H1 (cell line): ENCODE data around the gene CD52. TPM values are rescaled to one million over a fixed set of nuclear protein-coding genes. Genes with fewer than 3 reads are reported as not detected.
A peak's percentile ranks its signal among the peaks of the same experiment; 100 is the strongest.

ENCODE experiments used
- BACH1 ChIP-seq: IDR thresholded peaks from 2 replicates; pipeline ENCODE4 v1.6.1; 2012; ENCODE audit warnings: low read length, improper control_type of control experiment
- BCL11A ChIP-seq, 2 experiments: IDR thresholded peaks; one replicate each; pipeline ENCODE4 v1.6.1; 2011; ENCODE audit warnings: low read depth in 2 of 2, low read length in 2 of 2, mild to moderate bottlenecking in 2 of 2
- BRCA1 ChIP-seq: IDR thresholded peaks from 2 replicates; pipeline ENCODE4 v1.6.1; 2012; ENCODE audit warnings: low read depth, low read length, improper control_type of control experiment
- CREB1 ChIP-seq: IDR thresholded peaks from 2 replicates; pipeline ENCODE4 v1.6.1; 2012; ENCODE audit warnings: inconsistent platforms
- EP300 ChIP-seq, 2 experiments: IDR thresholded peaks; 1 replicate in 1 of 2; 2 replicates in 1 of 2; pipeline ENCODE4 v1.6.1; 2011 to 2012; ENCODE audit warnings: low read depth in 2 of 2, low read length in 2 of 2, mild to moderate bottlenecking in 2 of 2, borderline replicate concordance in 1 of 2, inconsistent platforms in 1 of 2, moderate library complexity in 1 of 2
- EZH2 ChIP-seq: fragments of 200-600 bp; sonication (generic); IDR thresholded peaks from 2 replicates; pipeline ENCODE4 v1.7.1; 2012; ENCODE audit warnings: low read depth, mild to moderate bottlenecking, moderate library complexity, low read length, inconsistent platforms; ENCODE audit not compliant: severe bottlenecking
- GABPA ChIP-seq: IDR thresholded peaks from 2 replicates; pipeline ENCODE4 v1.6.1; 2011; ENCODE audit warnings: mild to moderate bottlenecking, low read length, moderate library complexity, borderline replicate concordance; ENCODE audit not compliant: insufficient read depth
- GTF2F1 ChIP-seq: IDR thresholded peaks from 2 replicates; pipeline ENCODE4 v1.6.1; 2012; ENCODE audit warnings: low read depth, low read length, improper control_type of control experiment, borderline replicate concordance
- KDM1A ChIP-seq: fragments of 200-600, 300-600 bp; sonication (generic); IDR thresholded peaks from 2 replicates; pipeline ENCODE4 v1.7.1; 2016; ENCODE audit warnings: mild to moderate bottlenecking, low read length, borderline replicate concordance
- KDM4A ChIP-seq: IDR thresholded peaks from one replicate; pipeline ENCODE4 v1.7.1; 2012; ENCODE audit warnings: low read depth, mild to moderate bottlenecking, moderate library complexity, low read length, inconsistent platforms; ENCODE audit not compliant: severe bottlenecking
- MAFK ChIP-seq: IDR thresholded peaks from 2 replicates; pipeline ENCODE4 v1.6.1; 2012; ENCODE audit warnings: low read depth, mild to moderate bottlenecking, improper control_type of control experiment, low read length
- MAX ChIP-seq: IDR thresholded peaks from 2 replicates; pipeline ENCODE4 v1.6.1; 2012; ENCODE audit warnings: inconsistent platforms
- NRF1 ChIP-seq: IDR thresholded peaks from 2 replicates; pipeline ENCODE4 v1.6.1; 2011; ENCODE audit warnings: mild to moderate bottlenecking, low read depth, low read length, improper control_type of control experiment
- PHF8 ChIP-seq: fragments of 200-600 bp; sonication (generic); conservative IDR thresholded peaks from 2 replicates; pipeline ENCODE4 v1.7.1; 2012; ENCODE audit warnings: low read depth, mild to moderate bottlenecking, inconsistent platforms, low read length, moderate library complexity
- POLR2A ChIP-seq, 2 experiments: IDR thresholded peaks; 1 replicate in 1 of 2; 2 replicates in 1 of 2; pipeline ENCODE4 v1.6.1; 2011; ENCODE audit warnings: low read depth in 2 of 2, low read length in 2 of 2, mild to moderate bottlenecking in 2 of 2; ENCODE audit errors: control extremely low read depth in 1 of 2
- RNF2 ChIP-seq: fragments of 200-900, 300-1000 bp; sonication (generic); IDR thresholded peaks from 2 replicates; pipeline ENCODE4 v1.7.1; 2016; ENCODE audit warnings: borderline replicate concordance, low read depth, mild to moderate bottlenecking, antibody characterized with exemption, low read length; ENCODE audit not compliant: poor library complexity, severe bottlenecking; ENCODE audit errors: missing control alignments
- SIX5 ChIP-seq: IDR thresholded peaks from 2 replicates; pipeline ENCODE4 v1.6.1; 2011; ENCODE audit warnings: mild to moderate bottlenecking, low read depth, low read length
- SP2 ChIP-seq: IDR thresholded peaks from 2 replicates; pipeline ENCODE4 v1.6.1; 2012; ENCODE audit warnings: mild to moderate bottlenecking, low read length, inconsistent platforms
- SP4 ChIP-seq: IDR thresholded peaks from 2 replicates; pipeline ENCODE4 v1.6.1; 2012; ENCODE audit warnings: low read length, inconsistent platforms
- SRF ChIP-seq: IDR thresholded peaks from 2 replicates; pipeline ENCODE4 v1.6.1; 2011; ENCODE audit warnings: mild to moderate bottlenecking, low read depth, low read length, moderate library complexity
- polyA plus RNA-seq, 7 experiments: library from polyadenylated mRNA; depleted of rRNA in 3 of 7; stranded (reverse) in 5 of 7; unstranded in 2 of 7; fragments of >200 nt in 5 of 7; fragments of 200-250 nt in 2 of 7; gene quantifications; 1 replicate in 5 of 7; 2 replicates in 1 of 7; 4 replicates in 1 of 7; pipeline versions ENCODE4 v1.2.1 to v1.2.3, GENCODE V29; 2011 to 2013; ENCODE audit warnings: missing spikeins in 2 of 7, mixed read lengths in 2 of 7
- total RNA-seq: library from RNA; stranded (reverse); fragmentation: NEBNext Ultra II Directional; extraction: Animal tissue kit (Norgen Biotek cat#: 25700); gene quantifications from 2 replicates; pipeline ENCODE4 v1.2.1, GENCODE V29; 2021
- TF ChIP-seq, protein P1 (sequence below): IDR thresholded peaks from 2 replicates; pipeline ENCODE4 v1.6.1; 2011; ENCODE audit warnings: low read length, improper control_type of control experiment
- TF ChIP-seq, protein P2 (sequence below): IDR thresholded peaks from 2 replicates; pipeline ENCODE4 v1.6.1; 2012; ENCODE audit warnings: low read length, inconsistent platforms

Gene CD52
- total and polyA plus RNA-seq, 2 of the 8 experiments (the other 6 are each of a cell fraction or from before 2014, with no cell fraction given): 2.4 to 3.1 TPM

DNA sequence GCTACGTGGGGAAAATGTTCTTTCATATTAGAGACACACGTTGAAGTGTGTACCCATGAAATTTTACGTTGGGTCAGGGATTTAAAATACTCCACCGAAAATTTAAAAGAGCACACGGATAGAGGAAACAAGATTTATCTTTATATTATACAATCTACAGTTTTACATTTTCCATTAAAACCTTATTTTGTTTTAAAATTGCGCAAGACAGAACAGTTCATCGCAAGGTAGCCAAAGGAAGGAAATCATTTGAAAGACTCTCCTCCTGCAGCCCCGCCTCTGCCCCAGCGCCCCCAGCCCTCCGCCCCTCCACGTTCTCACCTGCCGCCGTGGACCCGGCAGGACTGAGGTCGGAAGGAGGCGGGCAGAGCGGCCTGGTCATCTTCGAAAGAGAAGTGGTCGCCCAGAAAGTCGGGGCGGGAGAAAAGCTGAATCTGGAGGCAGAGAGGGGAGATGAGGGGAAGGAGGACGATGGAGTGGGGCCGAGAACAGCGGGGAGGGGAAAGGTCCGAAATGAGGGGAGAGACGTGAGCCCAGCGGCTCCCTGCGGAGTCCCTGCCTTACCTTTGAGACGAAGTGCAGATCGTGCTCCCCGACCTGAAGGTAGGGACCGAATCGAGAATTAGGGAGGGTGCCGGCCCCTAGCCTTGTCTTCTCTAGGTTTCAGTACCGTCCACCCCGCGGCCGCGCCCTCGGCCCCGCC is 18.2 kb downstream of the CD52 start (continued):
- TF ChIP-seq KDM1A (no peak), SRF (no peak), EZH2 (no peak), POLR2A (IDR thresholded peaks at IDR 0.05; ENCODE audit: control extremely low read depth in 1 of 2, low read depth in 2 of 2, low read length in 2 of 2) (peak in 1 of 2 experiments; percentile 55; a peak in 1 of 3 replicates), BRCA1 (no peak), GTF2F1 (no peak), NRF1 (no peak), SP4 (no peak), MAFK (no peak), EP300 (IDR thresholded peaks at IDR 0.05; ENCODE audit: borderline replicate concordance in 1 of 2, low read depth in 2 of 2, low read length in 2 of 2) (no peak), GABPA (no peak), PHF8 (0 out of 2 replicates have a peak, but pooled peaks have one; percentile 50), KDM4A (no peak), SIX5 (no peak), SP2 (no peak), RNF2 (no peak), MAX (no peak), CREB1 (no peak), BACH1 (no peak), BCL11A (IDR thresholded peaks at IDR 0.05; ENCODE audit: low read depth in 2 of 2, low read length in 2 of 2) (no peak)
- TF ChIP-seq, protein P1, sequence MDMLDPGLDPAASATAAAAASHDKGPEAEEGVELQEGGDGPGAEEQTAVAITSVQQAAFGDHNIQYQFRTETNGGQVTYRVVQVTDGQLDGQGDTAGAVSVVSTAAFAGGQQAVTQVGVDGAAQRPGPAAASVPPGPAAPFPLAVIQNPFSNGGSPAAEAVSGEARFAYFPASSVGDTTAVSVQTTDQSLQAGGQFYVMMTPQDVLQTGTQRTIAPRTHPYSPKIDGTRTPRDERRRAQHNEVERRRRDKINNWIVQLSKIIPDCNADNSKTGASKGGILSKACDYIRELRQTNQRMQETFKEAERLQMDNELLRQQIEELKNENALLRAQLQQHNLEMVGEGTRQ: no peak
- TF ChIP-seq, protein P2, sequence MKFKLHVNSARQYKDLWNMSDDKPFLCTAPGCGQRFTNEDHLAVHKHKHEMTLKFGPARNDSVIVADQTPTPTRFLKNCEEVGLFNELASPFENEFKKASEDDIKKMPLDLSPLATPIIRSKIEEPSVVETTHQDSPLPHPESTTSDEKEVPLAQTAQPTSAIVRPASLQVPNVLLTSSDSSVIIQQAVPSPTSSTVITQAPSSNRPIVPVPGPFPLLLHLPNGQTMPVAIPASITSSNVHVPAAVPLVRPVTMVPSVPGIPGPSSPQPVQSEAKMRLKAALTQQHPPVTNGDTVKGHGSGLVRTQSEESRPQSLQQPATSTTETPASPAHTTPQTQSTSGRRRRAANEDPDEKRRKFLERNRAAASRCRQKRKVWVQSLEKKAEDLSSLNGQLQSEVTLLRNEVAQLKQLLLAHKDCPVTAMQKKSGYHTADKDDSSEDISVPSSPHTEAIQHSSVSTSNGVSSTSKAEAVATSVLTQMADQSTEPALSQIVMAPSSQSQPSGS: no peak
